Uterus (tissue), 4 donors: ENCODE data around the gene CLGN. TPM values are rescaled to one million over a fixed set of nuclear protein-coding genes. Genes with fewer than 3 reads are reported as not detected.

Experiments
- DNase-seq, 2 donors: peaks; one replicate each; pipeline ENCODE4 v3.0.0-alpha.2; 2019 to 2020
- H3K27ac ChIP-seq, 2 donors: fragments of 200-600 bp; sonication (generic); 1 replicate in 1 of 2; 2 replicates in 1 of 2; pipeline ENCODE4 v1.5.1; 2016 to 2018
- H3K27me3 ChIP-seq, 2 donors: fragments of 200-600 bp; sonication (generic); one replicate each; pipeline ENCODE4 v1.5.1; 2018 to 2019; ENCODE audit warnings: control low read depth in 1 of 2
- H3K36me3 ChIP-seq, 2 donors: fragments of 200-600 bp; sonication (generic); one replicate each; pipeline ENCODE4 v1.5.1; 2019; ENCODE audit warnings: control low read depth in 1 of 2
- H3K4me1 ChIP-seq, 2 donors: fragments of 200-600 bp; sonication (generic); one replicate each; pipeline ENCODE4 v1.5.1; 2018 to 2019; ENCODE audit warnings: control low read depth in 1 of 2
- H3K4me3 ChIP-seq, 2 donors: fragments of 200-600 bp; sonication (generic); 1 replicate in 1 of 2; 2 replicates in 1 of 2; pipeline ENCODE4 v1.5.1; 2018 to 2019; ENCODE audit warnings: mild to moderate bottlenecking in 1 of 2
- H3K9me3 ChIP-seq, 2 donors: fragments of 200-600 bp; sonication (generic); one replicate each; pipeline ENCODE4 v1.5.1; 2019; ENCODE audit warnings: control low read depth in 1 of 2
- CTCF ChIP-seq, 4 experiments: fragments of 200-600 bp in 2 of 4; fragments of 450-650 bp in 2 of 4; sonication (generic) in 2 of 4; IDR thresholded peaks; one replicate each; pipeline ENCODE4 v1.5.1; 2016 to 2019; ENCODE audit warnings: antibody characterized with exemption in 4 of 4, mild to moderate bottlenecking in 2 of 4, moderate library complexity in 1 of 4
- POLR2A ChIP-seq, 2 donors: fragments of 450-650 bp; IDR thresholded peaks; one replicate each; pipeline ENCODE4 v1.6.1; 2016; ENCODE audit warnings: antibody characterized with exemption in 2 of 2, mild to moderate bottlenecking in 1 of 2, moderate library complexity in 1 of 2
- intact Hi-C: fragments of 100-400 bp; cut with DNase I; formaldehyde crosslinking; loops from one replicate; pipeline ENCODE4 v1.15.1; 2023; ENCODE audit warnings: low total_unique reads
- total RNA-seq, 4 donors: library from RNA; depleted of rRNA in 3 of 4; stranded (reverse); fragments of >200 nt in 3 of 4; gene quantifications; one replicate each; pipeline versions ENCODE4 v1.1.0 to v1.2.4, GENCODE V29; 2014 to 2023
- donor health status: DM: yes; HTN: yes; CAD: no.

CLGN gene
- total RNA-seq, 4 donors from 2014 or later, result under 0.01 to 4.5 (median 3.2) TPM; not detected in 1

GRCh38 chr4:140363558-140363957 lies 63.9 kb downstream of the CLGN start:
- no peak overlapping the region for H3K27ac ChIP-seq
- no peaks in the 10 kb centered on the region for H3K36me3 ChIP-seq
- intact Hi-C loops, result loop anchor here (10.0 kb wide), 1 partner anchor 481 kb away; no protein-coding TSS in a partner anchor
- H3K9me3 ChIP-seq, result no peaks in the 10 kb centered on the region
- no peak overlapping the region for H3K4me3 ChIP-seq
- no peaks in the 10 kb centered on the region for H3K4me1 ChIP-seq
- no peaks in the 10 kb centered on the region for H3K27me3 ChIP-seq
- TF ChIP-seq CTCF (IDR thresholded peaks at IDR 0.05), result no peak
- TF ChIP-seq POLR2A (IDR thresholded peaks at IDR 0.05), result no peak
- DNase-seq, result no peak

GRCh38 chr4:140363051-140363450 lies 64.4 kb downstream of the CLGN start:
- intact Hi-C loops, result loop anchor here (10.0 kb wide), 1 partner anchor 482 kb away; no protein-coding TSS in a partner anchor
- no peaks in the 10 kb centered on the region for H3K27me3 ChIP-seq
- H3K4me1 ChIP-seq, result no peaks in the 10 kb centered on the region
- H3K27ac ChIP-seq, result no peak overlapping the region
- H3K4me3 ChIP-seq, result no peak overlapping the region
- TF ChIP-seq CTCF (IDR thresholded peaks at IDR 0.05) (no peak), POLR2A (IDR thresholded peaks at IDR 0.05) (no peak)
- no peak for DNase-seq
- H3K9me3 ChIP-seq, result no peaks in the 10 kb centered on the region
- H3K36me3 ChIP-seq, result no peaks in the 10 kb centered on the region

GRCh38 chr4:140361099-140361498 lies 66.3 kb downstream of the CLGN start:
- Histone ChIP-seq H3K36me3 (no peaks in the 10 kb centered on the region), H3K4me3 (no peak overlapping the region), H3K27ac (no peak overlapping the region), H3K4me1 (no peaks in the 10 kb centered on the region), H3K27me3 (no peaks in the 10 kb centered on the region), H3K9me3 (no peaks in the 10 kb centered on the region)
- intact Hi-C loops, result loop anchor here (10.0 kb wide), 1 partner anchor 484 kb away; no protein-coding TSS in a partner anchor
- no peak for DNase-seq
- no peak for TF ChIP-seq CTCF (IDR thresholded peaks at IDR 0.05)
- TF ChIP-seq POLR2A (IDR thresholded peaks at IDR 0.05), result no peak

GRCh38 chr4:140359562-140360427 lies 67.7 kb downstream of the CLGN start:
- Histone ChIP-seq H3K4me3 (no peak overlapping the region), H3K27me3 (no peaks in the 10 kb centered on the region), H3K27ac (no peak overlapping the region), H3K36me3 (no peaks in the 10 kb centered on the region), H3K4me1 (no peaks in the 10 kb centered on the region), H3K9me3 (no peaks in the 10 kb centered on the region)
- peak; percentile 64 to 80 for DNase-seq
- TF ChIP-seq POLR2A (IDR thresholded peaks at IDR 0.05) (no peak), CTCF (IDR thresholded peaks at IDR 0.05) (peak; percentile 38 to 73 (median 56))
- intact Hi-C loops, result loop anchor here (10.0 kb wide), 1 partner anchor 485 kb away; no protein-coding TSS in a partner anchor

GRCh38 chr4:140358281-140358680 lies 69.2 kb downstream of the CLGN start:
- Histone ChIP-seq H3K9me3 (no peaks in the 10 kb centered on the region), H3K27ac (no peak overlapping the region), H3K4me3 (no peak overlapping the region), H3K4me1 (no peaks in the 10 kb centered on the region), H3K27me3 (no peaks in the 10 kb centered on the region), H3K36me3 (no peaks in the 10 kb centered on the region)
- TF ChIP-seq CTCF (IDR thresholded peaks at IDR 0.05) (no peak), POLR2A (IDR thresholded peaks at IDR 0.05) (no peak)
- DNase-seq, result no peak
- intact Hi-C loops, result no loop called here
